RPMI8226 (cell line): ENCODE results near the gene ADAM8.

Experiments used
- DNase-seq: peaks from one replicate; pipeline ENCODE4 v3.0.0-alpha.2; 2015

The ADAM8 gene

GRCh38 chr10:133281084-133281483, 4.4 kb upstream of the ADAM8 start:
- DNase-seq = no peak

- no peak for DNase-seq
These were observed 3.9 kb upstream of the ADAM8 start for GRCh38 chr10:133280391-133281059.

- no peak for DNase-seq
These were observed 2.9 kb upstream of the ADAM8 start for GRCh38 chr10:133279326-133280226.

- DNase-seq = peak; percentile 21
These were observed 2.1 kb upstream of the ADAM8 start for GRCh38 chr10:133278577-133279265.

- DNase-seq = no peak
These were observed 1.4 kb upstream of the ADAM8 start for GRCh38 chr10:133277993-133278576.

- no peak for DNase-seq
These were observed 767 bp upstream of the ADAM8 start for GRCh38 chr10:133277277-133277992.

- DNase-seq = no peak
These were observed 601 bp downstream of the ADAM8 start for GRCh38 chr10:133276100-133276434.

GRCh38 chr10:133275684-133276092, 980 bp downstream of the ADAM8 start:
- peak; percentile 34 for DNase-seq

GRCh38 chr10:133274751-133275683, 1.7 kb downstream of the ADAM8 start:
- peak; percentile 70 for DNase-seq

- no peak for DNase-seq
These were observed 3.0 kb downstream of the ADAM8 start for GRCh38 chr10:133273534-133274143.

GRCh38 chr10:133272964-133273420, 3.7 kb downstream of the ADAM8 start:
- no peak for DNase-seq

- DNase-seq = no peak
These were observed 4.2 kb downstream of the ADAM8 start for GRCh38 chr10:133272301-133272963.

GRCh38 chr10:133271521-133272300, 5.0 kb downstream of the ADAM8 start:
- DNase-seq = no peak

- no peak for DNase-seq
These were observed 5.8 kb downstream of the ADAM8 start for GRCh38 chr10:133270773-133271297.

- no peak for DNase-seq
These were observed 6.5 kb downstream of the ADAM8 start for GRCh38 chr10:133270204-133270603.

- DNase-seq = no peak
These were observed 7.3 kb downstream of the ADAM8 start for GRCh38 chr10:133269367-133269766.

GRCh38 chr10:133268532-133268931, 8.1 kb downstream of the ADAM8 start:
- DNase-seq = no peak

GRCh38 chr10:133267829-133268228, 8.8 kb downstream of the ADAM8 start:
- DNase-seq = no peak

GRCh38 chr10:133267293-133267692, 9.4 kb downstream of the ADAM8 start:
- DNase-seq = no peak
